NCI-H446 treated with DMSO at 0.1 percent for 48 hours (cell line): ENCODE data around the gene P4HTM.
A peak's percentile ranks its signal among the peaks of the same experiment; 100 is the strongest.
"Not testable (repeated sequence)": the region's sequence is repeated elsewhere in the genome, so short reads cannot be mapped to it uniquely, and the experiment has no call there.

Experiments used
- DNase-seq: peaks from one replicate; lab custom pipeline; 2025; lab: John Stamatoyannopoulos, UW

Gene P4HTM

GRCh38 chr3:49008627-49009026, 18.6 kb downstream of the P4HTM start:
- not testable (repeated sequence) for DNase-seq

DNA sequence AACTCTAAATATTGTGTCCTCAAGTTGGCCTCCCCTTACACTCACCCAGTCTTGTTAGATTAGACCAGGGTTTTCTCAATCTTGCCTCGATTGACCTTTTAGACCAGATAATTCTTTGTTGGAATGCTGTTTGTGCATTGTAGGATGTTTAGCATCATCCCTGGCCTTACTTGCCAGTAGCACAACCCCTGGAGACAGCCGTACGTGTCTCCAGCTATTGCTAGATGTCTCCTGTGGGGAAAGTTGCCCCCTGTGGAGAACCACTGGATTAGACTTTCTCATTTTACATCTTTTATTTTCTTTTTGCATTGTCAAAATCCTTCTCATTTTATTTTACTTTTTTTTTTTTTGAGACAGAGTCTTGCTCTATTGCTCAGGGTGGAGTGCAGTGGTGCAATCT, 19.4 kb downstream of the P4HTM start:
- DNase-seq: no peak

- no peak for DNase-seq
Measured at GRCh38 chr3:49012441-49013017, 22.5 kb downstream of the P4HTM start.

DNA sequence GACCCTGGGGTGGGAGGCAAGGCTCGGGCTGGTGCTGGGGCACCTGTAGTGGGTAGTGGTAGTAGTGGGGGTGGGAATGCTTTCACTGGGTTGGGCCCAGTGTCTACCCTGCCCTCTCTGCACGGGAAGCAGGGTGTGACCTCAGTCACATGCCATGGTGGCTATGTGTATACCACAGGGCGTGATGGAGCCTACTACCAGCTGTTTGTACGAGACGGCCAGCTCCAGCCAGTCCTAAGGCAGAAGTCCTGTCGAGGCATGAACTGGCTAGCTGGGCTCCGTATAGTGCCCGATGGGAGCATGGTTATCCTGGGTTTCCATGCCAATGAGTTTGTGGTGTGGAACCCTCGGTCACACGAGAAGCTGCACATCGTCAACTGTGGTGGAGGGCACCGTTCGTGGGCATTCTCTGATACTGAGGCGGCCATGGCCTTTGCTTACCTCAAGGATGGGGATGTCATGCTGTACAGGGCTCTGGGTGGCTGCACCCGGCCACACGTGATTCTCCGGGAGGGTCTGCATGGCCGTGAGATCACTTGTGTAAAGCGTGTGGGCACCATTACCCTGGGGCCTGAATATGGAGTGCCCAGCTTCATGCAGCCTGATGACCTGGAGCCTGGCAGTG, 23.2 kb downstream of the P4HTM start:
- no peak for DNase-seq

DNA sequence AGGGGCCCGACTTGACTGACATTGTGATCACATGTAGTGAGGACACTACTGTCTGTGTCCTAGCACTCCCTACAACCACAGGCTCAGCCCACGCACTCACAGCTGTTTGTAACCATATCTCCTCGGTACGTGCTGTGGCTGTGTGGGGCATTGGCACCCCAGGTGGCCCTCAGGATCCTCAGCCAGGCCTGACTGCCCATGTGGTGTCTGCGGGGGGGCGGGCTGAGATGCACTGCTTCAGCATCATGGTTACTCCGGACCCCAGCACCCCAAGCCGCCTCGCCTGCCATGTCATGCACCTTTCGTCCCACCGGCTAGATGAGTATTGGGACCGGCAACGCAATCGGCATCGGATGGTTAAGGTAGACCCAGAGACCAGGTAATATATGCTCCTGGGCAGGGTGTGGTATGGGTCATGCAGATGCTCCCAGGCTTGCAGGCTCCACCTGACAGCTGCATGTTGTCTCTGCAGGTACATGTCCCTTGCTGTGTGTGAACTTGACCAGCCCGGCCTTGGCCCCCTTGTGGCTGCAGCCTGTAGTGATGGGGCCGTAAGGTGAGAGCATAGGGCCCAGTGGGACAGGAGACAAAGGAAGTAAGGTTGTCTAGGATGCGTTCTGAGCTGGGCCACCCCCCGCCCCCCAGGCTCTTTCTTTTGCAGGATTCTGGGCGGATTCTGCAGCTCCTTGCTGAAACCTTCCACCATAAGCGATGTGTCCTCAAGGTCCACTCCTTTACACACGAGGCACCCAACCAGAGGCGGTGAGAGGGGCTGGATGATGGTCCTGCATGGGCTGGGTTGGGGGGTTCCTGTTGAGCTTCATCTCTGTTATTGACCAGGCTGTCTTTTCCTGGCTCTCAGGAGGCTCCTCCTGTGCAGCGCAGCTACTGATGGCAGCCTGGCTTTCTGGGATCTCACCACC, 24.0 kb downstream of the P4HTM start:
- no peak for DNase-seq

GRCh38 chr3:49015072-49015471, 25.0 kb downstream of the P4HTM start:
- no peak for DNase-seq

DNA sequence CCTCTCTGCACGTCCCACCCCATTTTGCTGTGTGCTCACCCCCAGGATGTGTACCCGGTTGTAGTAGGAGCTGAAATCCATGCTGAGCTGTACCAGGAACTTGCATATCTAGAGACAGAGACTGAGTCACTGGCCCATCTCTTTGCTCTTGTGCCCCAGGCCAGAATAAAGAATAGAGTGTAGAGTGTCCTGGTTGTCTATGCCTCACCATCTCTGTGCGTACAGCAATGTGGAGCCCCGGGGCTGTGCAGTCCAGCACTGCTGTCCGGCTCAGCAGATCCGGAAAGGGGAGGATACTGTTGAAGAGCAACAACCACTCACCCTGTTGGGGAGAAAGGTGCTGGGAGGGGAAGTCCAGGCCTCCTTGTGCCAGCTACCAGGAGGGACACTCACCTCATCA, 25.7 kb downstream of the P4HTM start:
- no peak for DNase-seq

DNA sequence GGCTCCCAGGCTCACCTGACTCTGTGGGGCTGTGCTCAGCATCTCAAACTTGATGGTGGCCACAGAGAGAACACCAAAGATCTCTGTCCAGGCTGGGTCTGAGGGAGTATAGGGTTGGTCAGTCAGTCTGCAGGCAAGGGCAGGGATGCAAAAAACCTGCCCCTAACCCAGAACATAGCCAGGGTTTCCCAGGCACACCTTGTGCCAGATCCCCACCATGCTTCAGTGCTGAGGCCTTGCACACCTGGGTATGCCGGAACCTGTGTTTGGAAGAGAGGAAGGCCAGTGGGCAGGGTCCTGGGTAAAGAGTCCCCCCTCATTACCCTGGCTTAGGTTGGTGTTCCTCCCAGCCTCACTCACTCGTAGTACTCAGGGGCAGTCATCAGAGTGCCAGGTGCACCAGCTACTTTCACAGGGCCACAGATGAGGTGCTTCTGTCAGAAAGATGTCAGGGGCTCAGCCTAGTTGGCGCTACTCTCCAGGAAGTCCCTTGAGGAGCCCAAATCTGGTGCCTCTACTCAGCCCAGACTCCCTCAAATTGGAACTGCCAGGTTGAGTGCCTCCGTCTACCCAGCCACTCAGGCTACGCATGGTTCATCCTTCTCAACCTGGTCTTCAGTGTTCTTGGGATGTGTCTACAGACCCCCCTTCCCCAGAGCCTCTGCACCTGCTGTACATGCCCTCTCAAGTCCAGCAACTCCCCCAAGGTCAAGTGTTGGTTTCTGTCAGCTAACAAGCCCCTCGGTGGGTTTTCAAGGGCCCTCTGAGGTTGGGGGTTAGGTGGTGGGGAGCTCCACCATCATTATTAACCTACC, 26.6 kb downstream of the P4HTM start:
- DNase-seq: no peak

GRCh38 chr3:49017229-49017970, 27.4 kb downstream of the P4HTM start:
- no peak for DNase-seq

GRCh38 chr3:49017971-49018706, 28.1 kb downstream of the P4HTM start, which contains the start of gene DALRD3:
DALRD3 (minus strand) TSS chr3:49018580; CDS start chr3:49018564, 16 bp downstream.
- no peak for DNase-seq

- DNase-seq: no peak
Measured at GRCh38 chr3:49018707-49019006, 28.6 kb downstream of the P4HTM start.

DNA sequence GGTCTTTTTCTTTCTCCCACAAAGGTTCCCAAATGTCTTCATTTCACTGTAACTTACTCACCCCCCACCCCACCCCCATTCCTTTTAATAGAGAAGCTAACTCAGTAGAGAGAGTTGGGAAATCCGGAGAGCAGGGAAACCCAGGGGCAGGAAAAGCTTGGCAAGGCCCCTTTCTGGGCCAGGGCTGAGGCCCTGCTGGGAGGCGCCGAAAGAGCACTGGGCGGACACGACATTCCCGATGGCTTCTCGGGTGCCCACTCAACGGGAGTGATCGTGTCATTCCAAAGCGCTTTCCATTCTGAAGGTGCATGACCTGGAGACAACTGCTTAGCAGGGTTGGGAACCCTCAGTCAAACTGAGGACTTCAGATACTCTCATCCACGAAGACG, 29.9 kb downstream of the P4HTM start:
- no peak for DNase-seq

GRCh38 chr3:49020330-49021212, 30.5 kb downstream of the P4HTM start:
- no peak for DNase-seq

DNA sequence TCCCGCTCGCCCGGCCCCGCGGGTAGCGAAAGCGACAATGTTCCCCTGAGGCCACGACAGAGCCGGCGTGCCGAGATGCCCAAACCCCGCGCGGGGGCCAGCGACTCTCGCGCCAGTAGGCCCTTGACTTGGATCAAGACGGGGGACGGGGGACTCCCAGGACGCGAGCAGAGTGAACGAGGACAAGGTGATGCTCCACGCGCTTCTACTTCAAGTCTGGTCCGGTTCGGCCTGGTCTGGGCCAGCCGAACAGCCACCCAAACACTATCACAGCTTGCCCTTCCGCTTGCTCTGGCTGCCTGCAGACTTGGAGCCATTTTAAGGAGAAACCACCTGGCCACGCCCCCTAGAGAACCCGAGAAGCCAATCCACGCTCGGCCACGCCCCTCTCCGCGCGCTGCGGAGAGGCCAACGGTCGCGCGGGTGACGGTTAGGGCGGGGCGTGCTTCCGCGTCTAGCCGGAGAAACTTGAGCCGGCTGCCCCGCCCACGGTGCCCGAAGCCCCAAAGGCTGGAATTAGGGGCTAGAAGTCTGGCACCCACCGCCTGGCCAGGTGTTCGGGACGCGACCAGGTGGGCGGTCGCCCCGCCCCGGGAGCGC, 31.3 kb downstream of the P4HTM start:
- DNase-seq: peak; percentile 78

- peak; percentile 56 for DNase-seq
Measured at GRCh38 chr3:49021813-49022687, 32.0 kb downstream of the P4HTM start, which contains the start of gene NDUFAF3. NDUFAF3 (plus strand) TSS chr3:49022121; CDS start chr3:49022145, 24 bp downstream.

GRCh38 chr3:49022688-49023171, 32.7 kb downstream of the P4HTM start:
- no peak for DNase-seq

- DNase-seq: no peak
Measured at GRCh38 chr3:49023775-49024174, 33.7 kb downstream of the P4HTM start.

GRCh38 chr3:49024449-49024848, 34.4 kb downstream of the P4HTM start:
- no peak for DNase-seq
